Measurements from ENCODE around the gene USP31.

DNA sequence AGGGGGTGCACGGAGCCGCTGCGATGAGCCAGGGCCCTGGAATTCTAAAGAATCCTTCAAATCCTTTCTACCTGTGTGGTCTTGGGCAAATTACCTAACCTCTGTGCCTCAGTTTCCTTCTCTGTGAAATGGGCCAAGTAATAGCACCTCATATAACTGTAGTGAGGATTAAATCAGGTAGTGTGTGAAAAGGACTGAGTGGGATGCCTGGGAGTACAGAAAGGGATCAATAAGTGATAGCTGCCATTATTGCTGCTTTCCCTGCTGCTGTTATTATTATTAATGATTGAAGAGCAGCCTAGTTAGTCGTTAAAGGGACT, 34.3 kb upstream of the USP31 start:
- TF ChIP-seq, protein P1, sequence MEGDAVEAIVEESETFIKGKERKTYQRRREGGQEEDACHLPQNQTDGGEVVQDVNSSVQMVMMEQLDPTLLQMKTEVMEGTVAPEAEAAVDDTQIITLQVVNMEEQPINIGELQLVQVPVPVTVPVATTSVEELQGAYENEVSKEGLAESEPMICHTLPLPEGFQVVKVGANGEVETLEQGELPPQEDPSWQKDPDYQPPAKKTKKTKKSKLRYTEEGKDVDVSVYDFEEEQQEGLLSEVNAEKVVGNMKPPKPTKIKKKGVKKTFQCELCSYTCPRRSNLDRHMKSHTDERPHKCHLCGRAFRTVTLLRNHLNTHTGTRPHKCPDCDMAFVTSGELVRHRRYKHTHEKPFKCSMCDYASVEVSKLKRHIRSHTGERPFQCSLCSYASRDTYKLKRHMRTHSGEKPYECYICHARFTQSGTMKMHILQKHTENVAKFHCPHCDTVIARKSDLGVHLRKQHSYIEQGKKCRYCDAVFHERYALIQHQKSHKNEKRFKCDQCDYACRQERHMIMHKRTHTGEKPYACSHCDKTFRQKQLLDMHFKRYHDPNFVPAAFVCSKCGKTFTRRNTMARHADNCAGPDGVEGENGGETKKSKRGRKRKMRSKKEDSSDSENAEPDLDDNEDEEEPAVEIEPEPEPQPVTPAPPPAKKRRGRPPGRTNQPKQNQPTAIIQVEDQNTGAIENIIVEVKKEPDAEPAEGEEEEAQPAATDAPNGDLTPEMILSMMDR (IDR thresholded peaks at IDR 0.05), result no peak
- TF ChIP-seq POLR2A (IDR thresholded peaks at IDR 0.05), result no peak
